HG03575 (cell line): ENCODE data around the gene KIAA1191.
"Not testable (repeated sequence)": the region's sequence is repeated elsewhere in the genome, so short reads cannot be mapped to it uniquely, and the experiment has no call there.

Experiments
- ATAC-seq: cut with Tn5 transposase; IDR thresholded peaks from one replicate; pipeline ENCODE4 v1.9.1; 2021; ENCODE audit not compliant: unreplicated experiment, insufficient number of reproducible peaks, low FRiP score; ENCODE audit errors: extremely low read depth

KIAA1191 gene

DNA sequence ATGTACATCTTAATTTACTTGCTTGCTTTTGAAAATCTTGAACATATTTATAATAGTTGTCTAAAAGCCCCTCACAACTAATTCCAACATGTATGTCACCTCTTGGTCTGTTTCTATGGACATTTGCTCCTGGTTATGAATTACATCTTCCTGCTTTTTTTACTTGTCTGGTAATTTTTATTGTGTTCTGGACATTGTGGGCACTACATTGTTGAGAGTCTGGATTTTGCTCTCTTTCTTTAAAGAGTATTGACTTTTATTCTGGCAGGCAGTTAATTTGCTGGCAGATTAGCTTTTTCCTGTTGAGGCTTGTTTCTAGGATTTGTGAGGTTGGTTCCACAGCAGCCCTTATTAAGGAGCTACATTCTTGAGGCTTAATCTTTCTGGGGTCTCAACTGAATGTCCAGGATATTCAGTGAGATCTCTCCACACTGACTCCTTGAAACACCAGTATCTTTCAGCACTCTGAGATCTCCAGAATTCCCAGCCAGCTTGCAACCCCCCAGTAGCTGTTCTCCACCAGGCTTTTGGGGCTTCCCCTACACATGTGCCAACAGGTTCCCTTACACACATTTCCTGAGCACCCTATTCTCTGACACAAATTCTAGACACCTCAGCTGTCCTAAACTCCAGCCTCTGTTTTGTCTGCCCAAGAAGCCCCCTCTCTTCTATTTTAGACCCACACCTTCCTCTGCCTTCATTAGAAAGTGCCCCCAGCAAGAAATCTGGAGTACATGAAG lies 27.4 kb downstream of the KIAA1191 start:
- ATAC-seq: no peak

- no peak for ATAC-seq
Observed at GRCh38 chr5:176320577-176320976, 41.0 kb downstream of the KIAA1191 start.

DNA sequence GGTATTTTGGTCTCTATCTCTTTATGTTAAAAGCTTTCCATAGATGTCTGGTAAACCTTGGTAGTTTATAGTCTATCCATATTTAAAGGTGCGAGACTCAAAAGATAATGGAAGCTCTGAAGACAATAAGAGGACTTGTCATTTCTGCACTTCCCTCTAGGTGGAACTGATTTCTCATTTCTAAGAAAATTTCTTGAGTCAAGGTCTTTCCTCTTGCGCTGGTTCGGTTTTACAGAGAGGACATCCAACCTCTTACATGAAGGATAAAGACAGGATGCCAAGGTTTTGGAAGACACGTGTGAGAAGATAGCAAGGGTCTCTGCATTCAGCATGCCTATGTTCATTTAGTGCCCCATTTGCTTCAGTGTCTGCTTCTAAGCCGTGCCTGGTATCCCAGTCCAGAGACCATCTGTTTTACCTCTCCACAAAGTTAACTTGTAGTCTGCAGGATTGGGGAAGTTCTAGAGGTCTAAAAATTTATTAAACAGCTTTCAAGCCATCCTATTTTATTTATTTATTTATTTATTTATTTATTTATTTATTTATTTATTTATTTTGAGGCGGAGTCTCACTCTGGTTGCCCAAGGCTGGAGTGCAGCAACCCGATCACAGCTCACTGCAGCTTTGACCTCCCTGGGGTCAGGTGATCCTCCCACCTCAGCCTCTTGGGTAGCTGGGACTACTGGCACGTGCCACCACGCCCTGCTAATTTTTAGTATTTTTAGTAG lies 41.6 kb downstream of the KIAA1191 start:
- ATAC-seq: no peak

DNA sequence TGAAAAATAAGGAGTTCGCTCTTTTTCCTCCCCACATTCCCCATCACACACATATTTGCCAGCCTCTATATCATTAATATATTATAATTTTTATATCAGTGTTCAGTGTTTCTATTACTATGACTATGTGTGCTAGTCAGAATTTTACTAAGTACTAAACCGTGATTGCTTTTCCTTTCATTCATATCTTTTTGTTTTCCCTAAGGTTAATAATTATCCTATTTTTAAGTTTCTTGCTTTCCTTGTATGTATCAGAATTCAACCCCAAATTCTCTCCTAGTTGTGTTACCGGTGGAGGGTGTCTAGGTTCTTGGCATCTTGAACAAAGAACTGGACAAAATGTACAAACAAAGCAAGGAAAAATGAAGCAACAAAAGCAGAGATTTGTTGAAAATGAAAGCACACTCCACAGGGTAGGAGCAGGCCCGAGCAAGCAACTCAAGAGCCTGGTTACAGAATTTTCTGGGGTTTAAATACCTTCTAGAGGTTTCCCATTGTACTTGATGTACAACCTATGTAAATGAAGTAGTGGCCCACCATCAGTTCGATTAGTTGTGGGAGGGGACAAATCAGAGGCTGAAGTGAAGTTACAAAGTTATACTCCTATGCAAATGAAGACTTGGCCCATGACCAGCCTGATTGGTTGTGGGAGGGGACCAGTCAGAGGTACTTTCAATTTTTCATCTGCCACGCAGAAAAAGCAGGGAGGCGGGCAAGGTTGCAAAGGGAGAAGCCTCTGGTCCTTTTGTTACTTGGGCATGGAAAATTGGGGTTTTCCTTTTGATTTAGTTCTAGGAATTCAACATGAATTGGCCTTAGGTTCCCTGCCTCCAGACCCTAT lies 43.8 kb downstream of the KIAA1191 start:
- no peak for ATAC-seq

- not testable (repeated sequence) for ATAC-seq
Observed at GRCh38 chr5:176305356-176305755, 56.2 kb downstream of the KIAA1191 start.
